OCI-LY1 (cell line): ENCODE results near the gene TIGD7.

Source experiments
- H2AFZ ChIP-seq: fragments of 200-600 bp; sonication (generic), shearing (Covaris generic); 2 replicates; pipeline ENCODE4 v1.6.0; 2014; ENCODE audit warnings: antibody characterized with exemption, mild to moderate bottlenecking, low read length
- H3F3A ChIP-seq: fragments of 200-600 bp; sonication (generic), shearing (Covaris generic); 2 replicates; pipeline ENCODE4 v1.6.0; 2014; ENCODE audit warnings: mild to moderate bottlenecking, antibody characterized with exemption, low read length, moderate library complexity; ENCODE audit not compliant: insufficient read depth
- H3K27ac ChIP-seq: fragments of 200-600 bp; sonication (generic); 2 replicates; pipeline ENCODE4 v1.5.1; 2014; ENCODE audit warnings: low read length, mixed run types, mild to moderate bottlenecking, low read depth; ENCODE audit not compliant: poor library complexity, severe bottlenecking
- H3K27me3 ChIP-seq: fragments of 200-600 bp; sonication (generic); 2 replicates; pipeline ENCODE4 v1.6.0; 2014; ENCODE audit warnings: antibody characterized with exemption, mild to moderate bottlenecking, low read length, moderate library complexity; ENCODE audit not compliant: insufficient read depth
- H3K36me3 ChIP-seq: fragments of 200-600 bp; sonication (generic); 2 replicates; pipeline ENCODE4 v1.6.1; 2014; ENCODE audit warnings: mild to moderate bottlenecking, antibody characterized with exemption, low read length, moderate library complexity, mixed read lengths; ENCODE audit not compliant: insufficient read depth
- H3K4me1 ChIP-seq: fragments of 200-600 bp; sonication (generic); 2 replicates; pipeline ENCODE4 v1.5.1; 2014; ENCODE audit warnings: mild to moderate bottlenecking, low read length, moderate library complexity; ENCODE audit not compliant: insufficient read depth, severe bottlenecking
- H3K4me2 ChIP-seq: fragments of 200-600 bp; sonication (generic), shearing (Covaris generic); 2 replicates; pipeline ENCODE4 v1.6.1; 2014; ENCODE audit warnings: low read length
- H3K4me3 ChIP-seq: fragments of 200-600 bp; sonication (generic); 2 replicates; pipeline ENCODE4 v1.5.1; 2014; ENCODE audit warnings: low read length, low read depth, mild to moderate bottlenecking, mixed read lengths; ENCODE audit not compliant: poor library complexity, severe bottlenecking
- H3K79me2 ChIP-seq: fragments of 200-600 bp; shearing (Covaris generic); 2 replicates; pipeline ENCODE4 v1.6.1; 2016; ENCODE audit warnings: mixed run types, low read length, mixed read lengths; ENCODE audit not compliant: insufficient read depth
- H3K9ac ChIP-seq: fragments of 200-600 bp; sonication (generic), shearing (Covaris generic); 2 replicates; pipeline ENCODE4 v1.6.1; 2014; ENCODE audit warnings: mild to moderate bottlenecking, low read length, mixed read lengths
- H3K9me2 ChIP-seq: fragments of 200-600 bp; sonication (generic), shearing (Covaris generic); 2 replicates; pipeline ENCODE4 v1.6.1; 2014; ENCODE audit warnings: low read depth, mild to moderate bottlenecking, low read length, mixed read lengths
- H3K9me3 ChIP-seq: fragments of 200-600 bp; shearing (Covaris generic); 2 replicates; pipeline ENCODE4 v1.6.1; 2014; ENCODE audit warnings: low read length, mixed read lengths
- H4K20me1 ChIP-seq: fragments of 200-600 bp; sonication (generic), shearing (Covaris generic); 2 replicates; pipeline ENCODE4 v1.6.0; 2016; ENCODE audit warnings: mild to moderate bottlenecking, low read length; ENCODE audit not compliant: insufficient read depth
- EZH2 ChIP-seq: fragments of 200-600 bp; sonication (generic), shearing (Covaris generic); IDR thresholded peaks from 2 replicates; pipeline ENCODE4 v1.8.0; 2017; ENCODE audit warnings: borderline replicate concordance, mixed run types, mild to moderate bottlenecking, antibody characterized with exemption, low read length, moderate library complexity, mixed read lengths
- TF ChIP-seq, protein P1 (sequence below): fragments of 200-600 bp; sonication (generic), shearing (Covaris generic); IDR thresholded peaks from 2 replicates; pipeline ENCODE4 v1.5.1; 2017; ENCODE audit warnings: mild to moderate bottlenecking, antibody characterized with exemption, low read length, moderate library complexity, mixed read lengths

TIGD7 gene

DNA sequence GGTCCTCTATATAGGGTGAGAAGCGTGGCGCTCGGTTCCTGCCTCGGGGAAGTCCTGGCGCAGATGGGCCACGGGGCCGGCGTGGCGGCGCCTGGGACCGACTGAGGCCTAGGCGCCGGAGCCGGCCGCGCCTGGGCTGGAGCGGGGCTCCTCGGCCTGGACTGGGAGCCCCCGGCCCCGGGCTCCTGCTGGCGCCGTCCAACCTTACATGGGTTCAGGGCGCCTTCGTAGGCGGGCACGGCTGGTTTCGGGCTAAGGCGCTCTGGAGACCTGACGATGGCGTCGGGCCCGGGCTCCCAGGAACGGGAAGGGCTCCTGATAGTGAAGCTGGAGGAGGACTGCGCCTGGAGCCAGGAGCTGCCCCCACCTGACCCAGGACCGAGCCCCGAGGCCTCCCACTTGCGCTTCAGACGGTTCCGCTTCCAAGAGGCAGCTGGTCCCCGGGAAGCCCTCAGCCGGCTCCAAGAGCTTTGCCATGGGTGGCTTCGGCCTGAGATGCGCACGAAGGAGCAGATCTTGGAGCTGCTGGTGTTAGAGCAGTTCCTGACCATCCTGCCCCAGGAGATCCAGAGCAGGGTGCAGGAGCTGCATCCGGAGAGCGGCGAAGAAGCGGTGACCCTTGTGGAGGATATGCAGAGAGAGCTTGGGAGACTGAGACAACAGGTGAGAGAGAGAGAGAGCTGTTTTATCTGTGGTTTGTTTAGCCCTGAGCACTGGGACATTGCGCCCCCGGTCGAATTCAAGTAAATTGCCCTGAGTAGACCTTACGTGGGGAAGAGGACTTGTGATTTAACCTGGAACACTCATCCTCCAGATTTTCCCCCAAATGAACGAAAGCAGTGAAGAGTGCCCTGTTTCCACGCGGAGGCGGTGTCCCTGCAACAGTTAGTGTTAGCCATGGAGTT is 21.4 kb downstream of the TIGD7 start:
- Histone ChIP-seq H3F3A (no peaks in the 10 kb centered on the region), H2AFZ (no peak overlapping the region), H3K9me3 (peaks cover 14% of the 10 kb centered on the region), H3K27ac (peak overlapping the region; percentile 89), H3K9ac (peak overlapping the region; percentile 81), H3K4me2 (peak overlapping the region; percentile 73), H3K9me2 (no peaks in the 10 kb centered on the region), H3K4me3 (peak overlapping the region; percentile 91), H4K20me1 (no peaks in the 10 kb centered on the region), H3K27me3 (no peaks in the 10 kb centered on the region), H3K79me2 (peaks cover 29% of the 10 kb centered on the region), H3K36me3 (peaks cover 47% of the 10 kb centered on the region), H3K4me1 (peaks cover 21% of the 10 kb centered on the region)
- TF ChIP-seq, protein P1, sequence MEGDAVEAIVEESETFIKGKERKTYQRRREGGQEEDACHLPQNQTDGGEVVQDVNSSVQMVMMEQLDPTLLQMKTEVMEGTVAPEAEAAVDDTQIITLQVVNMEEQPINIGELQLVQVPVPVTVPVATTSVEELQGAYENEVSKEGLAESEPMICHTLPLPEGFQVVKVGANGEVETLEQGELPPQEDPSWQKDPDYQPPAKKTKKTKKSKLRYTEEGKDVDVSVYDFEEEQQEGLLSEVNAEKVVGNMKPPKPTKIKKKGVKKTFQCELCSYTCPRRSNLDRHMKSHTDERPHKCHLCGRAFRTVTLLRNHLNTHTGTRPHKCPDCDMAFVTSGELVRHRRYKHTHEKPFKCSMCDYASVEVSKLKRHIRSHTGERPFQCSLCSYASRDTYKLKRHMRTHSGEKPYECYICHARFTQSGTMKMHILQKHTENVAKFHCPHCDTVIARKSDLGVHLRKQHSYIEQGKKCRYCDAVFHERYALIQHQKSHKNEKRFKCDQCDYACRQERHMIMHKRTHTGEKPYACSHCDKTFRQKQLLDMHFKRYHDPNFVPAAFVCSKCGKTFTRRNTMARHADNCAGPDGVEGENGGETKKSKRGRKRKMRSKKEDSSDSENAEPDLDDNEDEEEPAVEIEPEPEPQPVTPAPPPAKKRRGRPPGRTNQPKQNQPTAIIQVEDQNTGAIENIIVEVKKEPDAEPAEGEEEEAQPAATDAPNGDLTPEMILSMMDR = no peak
- no peak for TF ChIP-seq EZH2

DNA sequence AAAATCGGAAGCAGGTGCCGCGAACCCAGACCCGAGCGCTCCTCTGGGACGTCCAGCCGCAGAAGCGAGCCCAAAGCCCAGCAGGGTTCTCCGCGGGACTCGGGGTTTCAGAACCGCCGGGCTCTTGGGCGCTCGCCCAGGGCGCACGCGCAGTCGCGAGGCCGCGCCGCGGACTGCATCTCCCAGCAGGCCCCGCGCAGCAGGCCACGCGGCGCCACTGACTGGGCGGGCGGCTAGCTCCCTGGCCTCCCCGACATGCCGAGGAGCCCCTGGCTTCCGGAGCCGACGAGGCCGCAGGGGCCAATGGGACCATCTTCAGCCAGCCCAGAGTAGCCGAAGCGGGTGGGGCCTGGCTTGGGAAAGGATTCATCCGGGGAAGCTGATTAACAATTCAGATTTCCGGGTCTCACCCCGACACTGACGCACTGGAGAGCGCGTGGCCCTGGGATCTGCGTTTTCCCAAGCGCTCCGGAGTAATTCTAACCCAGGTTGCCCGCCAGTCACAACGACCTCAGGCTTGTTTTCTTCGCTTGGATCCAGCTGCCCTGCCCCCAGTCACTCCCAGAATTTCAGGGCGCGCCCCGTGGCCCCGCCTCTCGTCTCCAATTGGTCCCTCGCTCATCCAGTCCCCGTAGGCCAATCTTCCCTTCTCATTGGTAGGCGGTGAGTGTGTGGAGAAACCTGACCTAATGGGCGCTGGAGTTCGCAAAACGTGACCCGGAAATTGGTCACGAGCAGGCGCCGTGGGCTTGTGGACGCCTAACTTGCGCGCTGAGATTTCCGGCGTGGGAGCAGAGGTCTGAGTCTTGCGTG is 22.3 kb downstream of the TIGD7 start, which contains the start of gene ZNF263:
Gene ZNF263, plus strand, starts transcription at position 762 of the 813 bp plus-strand sequence. CDS start 328 bp downstream, outside the sequence.
- Histone ChIP-seq H3K36me3 (peaks cover 38% of the 10 kb centered on the region), H3K4me2 (peak within 1 kb of the TSS; percentile 73), H3K4me3 (peak within 1 kb of the TSS; percentile 91), H3K79me2 (peaks cover 29% of the 10 kb centered on the region), H3F3A (no peaks in the 10 kb centered on the region), H3K4me1 (peaks cover 21% of the 10 kb centered on the region), H3K9ac (peak within 1 kb of the TSS; percentile 81), H3K9me3 (peaks cover 10% of the 10 kb centered on the region; the same call in 1 of the 2 replicates), H3K27ac (peak within 1 kb of the TSS; percentile 89), H3K9me2 (no peaks in the 10 kb centered on the region), H3K27me3 (no peaks in the 10 kb centered on the region), H2AFZ (no peak within 1 kb of the TSS; the same call in 1 of the 2 replicates), H4K20me1 (no peaks in the 10 kb centered on the region)
- TF ChIP-seq, protein P1 = no peak
- TF ChIP-seq EZH2 = no peak

DNA sequence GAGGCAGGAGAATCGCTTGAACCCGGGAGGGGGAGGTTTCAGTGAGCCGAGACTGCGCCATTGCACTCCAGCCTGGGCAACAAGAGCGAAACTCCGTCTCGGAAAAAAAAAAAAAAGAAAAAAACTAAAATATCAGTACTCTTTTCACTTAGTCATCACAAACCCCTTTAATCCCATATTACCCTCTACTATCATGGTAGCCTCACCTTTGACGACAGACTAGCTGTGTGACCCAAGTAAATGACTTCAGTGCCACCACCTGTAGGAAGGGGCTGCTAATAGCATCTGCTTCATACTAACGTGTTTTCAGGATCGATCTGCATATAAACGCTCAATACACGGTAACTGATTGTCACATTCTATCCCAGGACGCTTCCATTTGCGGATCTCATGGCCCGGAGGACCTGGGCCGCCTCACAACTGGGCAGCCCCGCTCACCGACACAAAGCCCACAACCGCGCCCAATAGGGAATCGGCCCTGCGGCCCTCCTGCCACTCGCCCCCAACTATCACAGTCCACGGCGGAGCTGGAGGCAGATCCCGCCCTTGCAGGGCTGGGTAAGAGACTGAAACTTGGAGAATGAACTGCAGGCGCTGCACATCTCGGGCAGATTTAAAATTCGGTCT is 23.0 kb downstream of the TIGD7 start:
- H3K27ac ChIP-seq = no peak overlapping the region
- H2AFZ ChIP-seq = no peak overlapping the region; the same call in 1 of the 2 replicates
- peaks cover 6% of the 10 kb centered on the region; the same call in 1 of the 2 replicates for H3K27me3 ChIP-seq

More for the DNA sequence above, 23.0 kb downstream of the TIGD7 start:
- Histone ChIP-seq H3K36me3 (peaks cover 31% of the 10 kb centered on the region), H3K9ac (peak overlapping the region; percentile 81), H3K4me3 (peak overlapping the region; percentile 91), H3K79me2 (peaks cover 29% of the 10 kb centered on the region), H3K4me1 (peaks cover 21% of the 10 kb centered on the region), H3F3A (no peaks in the 10 kb centered on the region), H3K9me3 (peaks cover 10% of the 10 kb centered on the region; the same call in 1 of the 2 replicates), H3K4me2 (peak overlapping the region; percentile 73), H4K20me1 (no peaks in the 10 kb centered on the region), H3K9me2 (no peaks in the 10 kb centered on the region)
- TF ChIP-seq, protein P1 = no peak
- no peak for TF ChIP-seq EZH2
